ENCODE measurements around the gene STIMATE.

Gene STIMATE

DNA sequence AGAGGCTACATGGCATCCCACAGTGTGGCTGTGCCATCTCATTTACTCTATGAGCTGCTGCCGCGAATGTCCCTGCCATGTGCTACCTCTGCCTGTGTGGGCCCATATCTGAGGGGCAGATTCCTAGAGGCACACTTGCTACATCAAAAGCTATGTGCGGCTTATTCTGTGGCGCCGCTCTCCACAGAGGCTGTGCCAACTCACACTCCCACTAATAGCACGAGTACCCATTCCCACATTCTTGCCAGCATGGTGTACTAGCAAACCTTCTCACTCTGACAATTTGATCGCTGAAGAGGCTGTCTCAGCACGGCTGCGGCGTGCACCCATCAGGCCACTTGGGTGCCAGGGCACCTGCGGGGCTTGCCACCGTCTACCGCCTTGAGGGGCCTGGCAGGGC, 31.4 kb downstream of the STIMATE start:
- no peak for DNase-seq

DNA sequence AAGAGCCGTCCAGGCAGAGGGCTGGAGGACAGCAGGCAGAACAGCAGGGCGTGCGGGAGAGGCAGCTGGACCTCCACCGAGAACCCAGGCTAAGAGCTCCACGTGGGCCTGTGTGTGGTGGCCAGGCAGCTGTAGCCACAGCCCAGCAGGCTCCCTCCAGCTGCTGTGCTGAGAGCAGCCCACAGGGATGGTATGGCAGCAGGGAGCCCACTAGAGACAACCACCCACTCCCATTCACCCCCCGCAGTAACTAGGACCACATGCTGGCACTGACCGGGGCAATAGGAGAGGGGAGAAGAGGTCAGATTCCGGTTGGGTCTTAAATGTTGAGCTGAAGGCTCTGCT, 37.0 kb downstream of the STIMATE start:
- DNase-seq, result no peak

DNA sequence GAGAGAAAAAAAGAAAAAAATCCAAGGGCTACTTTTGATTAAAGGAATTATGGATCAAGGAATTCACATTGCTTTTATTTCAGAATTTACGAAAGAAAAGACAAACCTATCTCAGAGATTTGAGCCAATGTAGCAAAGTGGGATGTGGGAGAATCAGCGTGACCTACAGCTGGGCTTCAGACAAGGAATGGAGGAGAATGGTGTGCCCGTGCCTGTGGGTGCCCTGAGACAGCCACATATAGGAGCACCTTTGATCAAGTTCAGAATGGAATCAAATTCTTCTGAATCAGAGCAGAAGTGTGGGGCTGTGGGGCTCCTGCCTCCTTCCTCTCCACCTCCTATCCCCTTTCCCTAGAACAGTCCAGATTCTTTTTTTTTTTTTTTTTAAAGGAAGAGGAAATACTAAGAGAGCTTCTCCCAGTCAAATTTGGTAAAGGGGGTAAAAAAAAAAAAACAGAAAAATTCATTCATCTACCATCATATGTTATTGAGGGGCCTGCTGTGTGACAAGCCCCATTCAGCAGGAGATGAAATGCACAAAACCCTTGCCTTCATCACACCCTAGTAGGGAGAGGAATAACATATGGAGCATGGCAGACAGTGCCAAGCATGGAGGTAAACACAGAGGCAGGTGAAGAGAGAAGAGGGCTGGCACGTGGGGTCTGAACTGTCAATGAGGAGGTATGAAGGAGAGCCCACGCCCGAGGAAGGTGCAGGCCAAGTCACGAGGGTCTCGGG, 37.5 kb downstream of the STIMATE start:
- no peak for DNase-seq

DNA sequence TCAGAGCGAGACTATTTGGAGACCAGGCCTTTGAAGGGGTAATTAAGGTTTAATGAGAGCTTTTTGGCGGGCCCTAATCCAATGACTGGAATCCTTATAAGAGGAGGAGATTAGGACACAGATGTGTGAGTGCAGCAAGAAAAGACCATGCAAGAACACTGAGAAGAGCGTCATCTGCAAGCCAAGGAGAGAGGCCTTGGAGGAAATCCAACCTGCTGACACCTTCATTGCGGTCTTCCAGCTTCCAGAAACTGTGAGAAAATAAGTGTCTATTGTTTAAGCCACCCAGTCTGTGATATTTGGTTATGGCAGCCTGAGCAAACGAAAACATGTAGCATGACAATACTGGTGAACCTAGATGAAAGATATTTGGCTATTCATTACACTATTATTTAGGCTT, 39.5 kb downstream of the STIMATE start:
- DNase-seq, result no peak

DNA sequence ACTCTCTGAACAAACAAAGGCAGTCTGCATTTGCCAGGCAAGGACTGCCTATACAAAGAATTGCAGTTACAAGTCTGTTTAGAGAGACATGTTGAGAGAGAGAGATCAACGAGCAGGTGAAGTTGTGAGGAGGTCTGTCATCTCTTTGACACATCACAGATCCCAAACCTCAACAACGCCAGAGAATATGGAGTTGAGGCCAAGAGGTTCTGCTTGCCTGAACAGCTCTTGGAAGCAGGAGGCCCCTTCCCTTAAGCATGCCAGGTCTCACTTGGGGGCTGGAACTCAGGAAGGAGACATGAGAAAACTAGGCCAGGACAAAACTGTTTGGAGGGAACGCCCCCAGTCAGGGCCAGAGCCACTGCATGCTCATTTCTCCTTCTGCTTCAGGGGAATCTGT, 40.2 kb downstream of the STIMATE start:
- DNase-seq, result no peak

DNA sequence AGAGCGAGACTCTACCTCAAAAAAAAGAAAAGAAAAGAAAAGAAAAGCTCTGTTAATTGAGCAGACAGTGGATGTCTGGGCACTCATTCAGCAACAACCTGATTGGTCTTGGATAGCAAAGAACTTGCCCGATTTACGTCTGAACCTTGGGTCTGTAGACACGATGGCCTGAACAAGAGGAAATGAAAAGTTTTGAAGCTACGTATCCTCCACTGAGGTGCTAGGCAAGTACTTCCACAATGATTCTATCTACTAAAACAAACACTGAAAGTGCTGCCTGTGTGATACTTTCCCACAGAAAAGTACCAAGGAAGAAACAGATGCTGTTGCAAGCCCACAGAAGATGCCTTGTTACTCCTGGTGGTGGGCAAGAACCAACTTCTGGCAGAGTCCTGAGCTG, 40.7 kb downstream of the STIMATE start:
- no peak for DNase-seq

DNA sequence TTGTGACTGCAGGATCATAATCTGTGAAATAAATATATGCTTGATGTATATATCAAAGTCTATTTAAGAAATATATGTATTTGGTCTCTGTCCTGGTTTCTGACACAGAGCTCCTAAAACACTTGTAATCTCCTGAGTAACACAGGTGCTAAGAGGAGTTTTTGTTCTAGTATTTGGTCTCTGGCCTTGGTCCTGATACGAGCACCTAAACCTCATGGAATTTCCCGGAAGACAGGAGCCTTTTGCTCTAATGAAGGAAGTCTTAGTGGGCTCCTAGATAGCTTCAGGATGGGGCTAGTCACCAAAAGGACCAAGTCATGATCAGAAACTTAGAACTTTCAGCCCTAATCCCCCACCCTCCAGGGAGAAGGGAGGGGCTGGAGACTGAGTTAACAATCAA, 43.3 kb downstream of the STIMATE start:
- DNase-seq, result no peak

DNA sequence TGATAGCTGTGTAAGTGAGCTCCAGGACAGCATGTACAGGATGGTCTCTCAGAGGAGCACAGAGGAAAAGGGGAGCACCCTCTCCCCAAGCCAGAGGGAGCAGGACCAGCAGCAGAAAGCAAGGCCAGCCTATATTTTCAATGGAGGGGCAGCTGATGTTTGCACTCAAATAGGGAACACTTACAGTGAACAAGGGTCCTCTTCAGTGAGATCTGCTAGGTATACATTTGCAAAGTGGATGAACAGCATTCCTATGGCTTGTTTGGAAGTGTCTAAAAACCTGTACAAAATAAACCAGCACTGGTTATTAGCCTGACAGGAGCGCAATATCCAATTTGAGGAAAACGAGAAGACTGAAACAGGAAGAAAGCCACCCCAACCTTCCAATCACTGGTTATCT, 44.9 kb downstream of the STIMATE start:
- DNase-seq, result no peak

DNA sequence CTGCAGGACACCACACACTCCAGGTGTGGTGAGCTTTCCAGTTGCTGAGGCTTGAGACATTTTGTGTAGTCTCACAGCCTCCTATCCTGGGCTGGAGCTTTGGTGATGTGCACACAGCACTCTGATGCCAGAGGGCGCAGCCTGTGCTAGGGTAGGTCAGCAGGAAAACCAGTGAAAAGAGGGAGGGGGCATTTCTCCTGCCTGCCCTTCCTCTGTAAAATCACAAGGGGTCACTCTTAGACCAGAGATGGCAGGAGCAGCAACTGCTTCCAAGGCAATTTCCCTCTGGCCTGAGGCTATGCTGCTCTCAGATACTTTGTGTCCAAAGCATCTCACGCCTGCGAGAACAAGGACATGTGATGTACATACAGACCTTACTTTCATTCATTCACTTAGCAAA, 46.0 kb downstream of the STIMATE start:
- DNase-seq, result no peak

DNA sequence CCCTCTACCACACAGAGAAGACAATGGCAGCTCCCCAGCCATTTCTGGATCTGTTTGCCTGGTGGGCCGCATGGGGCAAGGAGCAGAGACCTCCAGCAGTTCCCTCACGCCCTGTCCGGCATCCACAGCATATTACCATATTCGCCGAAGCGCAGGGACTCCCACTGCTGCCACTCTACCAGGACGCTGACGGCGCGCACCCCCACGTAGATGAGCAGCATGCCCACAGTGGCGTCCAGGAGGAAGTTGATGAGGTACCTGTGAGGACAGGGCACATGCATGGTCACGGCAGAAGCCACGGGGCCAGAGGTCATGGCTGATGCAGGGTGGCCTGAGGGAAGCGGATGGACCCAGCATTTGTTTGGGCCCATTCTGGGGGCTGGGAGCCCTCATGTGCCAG, 47.7 kb downstream of the STIMATE start:
- DNase-seq, result no peak

DNA sequence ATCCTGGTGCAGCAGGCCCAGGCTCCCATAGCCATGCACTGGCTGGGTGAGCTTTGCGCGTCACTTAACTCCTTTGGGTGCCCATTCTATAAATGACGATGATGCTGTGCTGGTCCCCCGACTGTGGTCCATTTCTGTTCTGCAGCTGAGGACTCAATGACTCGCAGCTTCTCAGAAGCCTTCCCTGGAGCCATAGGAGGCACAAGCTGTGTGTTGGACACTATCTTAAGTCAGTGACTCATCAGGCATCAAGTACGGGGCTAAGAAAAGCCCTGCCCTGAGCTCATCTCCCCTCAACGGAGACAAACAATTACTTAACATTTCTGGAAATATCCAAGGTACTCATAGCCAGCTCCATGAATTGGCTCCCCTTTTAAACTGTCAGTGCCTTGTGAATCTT, 48.7 kb downstream of the STIMATE start:
- no peak for DNase-seq

DNA sequence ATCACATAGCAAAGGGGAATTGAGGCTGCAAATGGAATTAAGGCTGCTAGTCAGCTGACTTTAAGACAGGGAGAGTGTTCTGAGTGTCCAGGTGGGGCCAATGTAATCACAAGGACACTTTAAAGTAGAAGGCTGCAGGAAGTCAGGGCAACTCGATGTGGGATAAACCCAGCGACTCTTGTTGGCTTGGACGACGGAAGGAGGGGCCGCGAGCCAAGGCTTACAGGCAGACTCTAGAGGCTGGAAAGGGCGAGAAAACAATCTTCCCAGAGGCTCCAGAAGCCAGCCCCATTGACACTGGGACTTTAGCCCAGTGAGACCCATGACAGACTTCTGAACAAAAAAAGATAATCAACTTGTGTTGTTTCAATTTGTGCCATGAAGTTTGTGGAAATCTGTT, 49.6 kb downstream of the STIMATE start:
- no peak for DNase-seq

DNA sequence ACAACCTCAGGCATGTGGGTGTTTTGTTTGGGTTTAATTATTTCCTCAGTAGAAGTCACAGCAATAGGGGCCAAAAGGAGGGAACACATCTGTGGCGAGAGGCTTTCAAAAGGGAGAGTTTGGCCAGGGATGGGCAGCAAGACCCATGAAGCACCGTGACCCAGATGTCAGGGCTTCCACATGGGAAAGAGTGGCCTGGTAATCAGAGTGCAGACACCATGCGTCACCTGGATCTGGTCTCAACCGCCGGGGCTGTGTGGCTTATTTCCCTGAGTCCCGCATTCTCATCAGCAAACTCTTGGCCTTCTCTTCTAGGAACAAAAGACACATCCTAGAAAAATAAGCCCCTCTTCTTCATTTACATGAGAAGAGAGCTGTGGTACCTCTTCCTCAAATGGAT, 50.1 kb downstream of the STIMATE start:
- no peak for DNase-seq

DNA sequence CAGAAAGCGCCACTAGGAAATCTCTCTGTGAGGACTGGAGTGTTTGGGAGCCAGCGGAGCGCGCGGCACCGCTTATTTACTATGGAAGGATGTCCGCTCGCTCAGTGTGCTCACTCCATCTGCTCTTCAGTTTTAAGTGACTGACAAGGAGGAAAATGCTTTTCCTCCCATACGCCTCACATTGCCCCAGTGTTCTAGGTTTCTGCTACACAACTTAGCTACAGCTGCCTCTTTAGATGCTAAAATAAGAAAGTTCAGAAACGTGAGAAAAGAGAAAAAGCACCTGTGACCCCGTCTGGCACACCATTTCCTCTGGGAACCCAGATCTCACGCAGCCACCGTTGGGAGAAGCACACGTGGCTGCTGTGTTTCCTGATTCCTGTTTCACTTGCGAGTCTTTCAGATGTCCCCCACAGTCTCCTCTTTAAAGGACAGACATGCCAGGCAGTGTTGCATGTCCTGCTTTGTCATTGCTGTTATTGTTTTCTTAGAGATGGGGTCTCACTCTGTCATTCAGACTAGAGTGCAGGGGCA, 50.8 kb downstream of the STIMATE start:
- DNase-seq, result no peak

DNA sequence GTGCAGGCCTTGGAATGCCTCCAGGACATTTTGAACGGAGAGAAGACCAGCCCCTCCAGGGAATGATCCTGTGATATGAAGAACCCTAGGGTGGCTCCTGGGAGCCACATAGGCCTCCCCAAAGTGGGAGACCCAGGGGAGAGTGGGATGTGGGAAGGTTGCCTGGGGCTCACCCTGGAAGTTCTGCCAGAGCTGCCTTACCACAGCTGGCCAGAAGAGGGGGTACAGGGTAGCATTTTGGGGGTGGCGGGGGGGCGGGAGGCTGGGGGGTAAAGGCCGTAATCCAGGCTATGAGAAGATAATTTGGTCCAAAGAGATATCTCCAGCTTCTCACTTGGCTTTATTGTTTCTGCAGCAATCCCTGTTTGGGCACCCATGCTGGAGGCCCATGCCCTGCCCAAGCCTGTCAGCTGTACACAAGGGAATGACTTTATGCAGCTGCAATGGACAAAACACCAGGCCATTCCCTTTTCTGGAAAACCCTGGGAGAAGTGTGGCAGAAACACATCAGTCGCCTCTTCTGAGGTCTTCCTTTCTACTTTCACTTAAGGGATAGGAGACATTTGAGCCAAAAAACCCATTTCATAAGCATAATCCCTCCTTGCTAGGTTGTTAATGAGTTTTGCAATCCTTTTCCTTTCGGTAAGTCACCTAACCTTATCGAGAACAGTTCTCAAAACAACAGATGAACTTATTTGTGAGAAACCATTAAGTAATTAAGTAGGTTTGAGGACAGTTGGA, 51.5 kb downstream of the STIMATE start:
- DNase-seq, result no peak

DNA sequence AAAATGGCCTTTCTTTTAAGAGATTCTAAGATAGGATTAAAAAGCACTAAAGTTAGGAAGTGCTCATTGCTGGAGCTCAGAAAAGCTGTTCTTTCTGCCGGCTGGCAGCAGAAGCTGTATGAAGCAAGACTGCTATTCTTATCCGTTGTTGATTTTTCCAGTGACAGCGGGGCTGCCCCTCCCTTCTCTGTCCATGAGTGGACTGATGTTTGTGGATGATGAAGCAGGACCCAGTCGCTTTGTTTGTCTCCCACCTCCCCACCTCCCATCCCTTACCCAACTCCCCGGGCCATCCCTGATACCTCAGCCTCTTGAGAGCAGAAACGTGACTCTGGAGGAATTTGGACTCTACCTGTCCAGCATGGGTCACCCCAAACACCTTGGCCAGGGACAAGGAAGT, 52.2 kb downstream of the STIMATE start:
- no peak for DNase-seq

DNA sequence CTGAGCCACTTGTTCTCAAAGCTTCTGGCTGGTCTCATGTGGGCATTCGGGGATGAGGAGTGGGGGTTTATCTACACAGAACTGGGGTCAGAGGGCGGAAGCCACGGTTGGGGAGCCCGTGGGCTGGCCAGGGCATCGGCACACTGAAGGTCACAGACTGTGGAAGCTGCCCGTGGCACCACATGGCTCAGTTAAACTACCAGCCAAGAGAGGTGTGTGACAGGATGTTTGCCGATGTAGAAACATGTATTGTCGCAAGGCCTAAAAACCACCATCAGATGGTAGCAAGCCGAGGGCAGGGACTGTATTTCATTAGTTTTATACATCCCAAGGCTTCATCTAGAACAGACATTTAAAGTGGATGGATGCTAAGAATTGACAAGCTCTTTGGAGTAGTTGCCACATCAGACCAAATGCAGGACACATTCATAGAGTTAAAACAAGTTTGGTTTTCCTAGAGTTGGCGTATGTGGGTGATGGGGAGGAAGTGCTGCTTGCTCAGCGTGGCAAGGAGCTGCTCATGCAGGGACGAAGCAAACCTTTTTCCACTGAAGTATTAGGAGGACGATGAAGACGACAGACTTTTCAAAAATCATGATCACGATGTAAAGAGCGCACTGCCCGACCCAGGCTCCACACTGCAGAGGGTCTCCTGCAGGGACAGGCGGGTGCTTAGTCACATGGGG, 52.9 kb downstream of the STIMATE start:
- no peak for DNase-seq

DNA sequence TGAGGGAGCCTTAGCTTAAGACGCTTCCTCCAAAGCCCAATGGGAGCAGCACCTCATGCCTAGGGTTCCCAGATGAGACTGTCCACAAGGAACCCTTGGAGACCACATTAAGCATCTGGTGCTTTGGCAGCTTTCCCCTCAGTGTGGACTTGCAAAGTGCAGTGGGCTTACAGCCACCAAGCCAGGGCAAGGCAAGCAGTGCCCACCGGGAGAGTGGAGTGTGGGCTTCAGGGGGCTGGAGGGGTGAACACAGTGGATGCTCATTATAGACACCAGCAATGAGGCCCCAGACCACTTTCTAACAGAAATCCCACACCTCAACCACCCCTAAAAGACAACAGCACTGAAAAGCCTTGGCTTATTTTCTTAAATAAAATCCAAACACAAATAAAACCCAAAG, 53.5 kb downstream of the STIMATE start:
- DNase-seq, result no peak

DNA sequence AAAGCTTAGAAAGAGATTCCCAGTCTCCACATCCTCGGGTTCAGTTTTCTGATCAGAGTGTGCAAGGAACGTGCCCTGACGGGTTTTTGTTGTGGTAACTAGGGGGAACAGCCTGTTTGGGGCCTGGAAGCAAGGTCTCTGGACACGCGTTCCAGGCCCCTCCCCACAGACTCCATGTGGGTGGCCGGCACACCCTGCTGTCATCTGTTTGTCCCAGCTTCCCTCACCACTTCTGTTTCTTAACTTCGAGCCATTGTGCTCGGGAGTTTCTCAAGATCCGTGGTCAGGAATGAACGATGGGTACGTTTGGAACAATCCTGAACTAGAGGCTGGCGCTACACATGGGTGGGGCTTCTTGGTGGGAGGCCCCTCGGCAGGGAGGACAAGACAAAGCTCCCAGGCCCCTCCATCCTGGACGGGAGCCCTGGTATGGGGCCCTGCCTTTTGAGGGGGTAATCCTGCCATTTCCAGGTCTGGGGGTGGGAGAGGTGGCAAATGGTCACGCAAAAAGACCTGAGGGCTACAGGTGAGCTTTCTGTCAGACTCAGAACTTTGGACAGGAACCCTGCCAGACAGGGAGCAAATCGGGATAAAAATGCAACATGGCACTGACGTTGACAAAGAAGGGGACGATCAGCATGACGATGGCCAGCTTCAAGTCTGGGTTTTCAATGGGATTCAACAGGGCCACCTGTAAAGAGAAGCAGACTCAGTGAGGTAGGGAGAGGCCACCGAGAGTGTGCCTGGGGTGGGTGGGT, 54.1 kb downstream of the STIMATE start:
- DNase-seq, result no peak

DNA sequence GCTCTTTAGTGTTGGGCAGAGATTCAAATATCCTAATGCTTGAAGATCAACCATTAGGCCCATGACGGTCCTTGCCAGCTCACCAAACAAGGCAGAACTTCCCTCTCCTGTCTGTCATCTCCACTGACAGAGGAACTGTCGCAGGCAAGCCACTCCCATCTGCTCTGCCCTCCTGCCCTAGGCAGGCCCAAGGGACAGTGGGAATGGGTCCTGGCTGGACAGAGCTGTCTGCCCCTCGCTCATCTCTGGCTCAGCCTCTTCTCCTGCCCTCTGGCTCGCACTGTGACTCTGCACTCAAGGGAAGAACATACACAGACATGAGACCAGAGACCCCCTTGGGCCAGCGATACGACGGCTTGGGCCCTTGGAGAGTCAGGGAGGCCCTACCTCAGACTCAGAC, 54.9 kb downstream of the STIMATE start:
- no peak for DNase-seq

DNA sequence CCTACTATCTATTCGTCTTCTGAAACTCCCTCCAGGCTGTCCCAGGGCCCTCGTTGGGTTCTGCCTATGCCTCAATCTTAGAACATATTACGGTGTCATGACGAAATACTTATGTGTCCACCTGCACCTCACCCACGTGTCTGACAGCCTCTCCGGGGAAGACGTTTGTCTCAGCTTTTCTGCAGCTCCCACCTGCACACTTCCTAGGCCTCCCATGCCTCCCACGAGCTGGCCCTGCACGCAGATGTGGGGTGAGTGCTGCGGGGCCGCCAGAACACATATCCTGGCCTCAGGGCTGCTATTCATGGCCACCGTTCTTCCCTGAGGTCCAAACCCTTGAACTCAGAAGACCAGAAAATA, 55.4 kb downstream of the STIMATE start:
- no peak for DNase-seq

DNA sequence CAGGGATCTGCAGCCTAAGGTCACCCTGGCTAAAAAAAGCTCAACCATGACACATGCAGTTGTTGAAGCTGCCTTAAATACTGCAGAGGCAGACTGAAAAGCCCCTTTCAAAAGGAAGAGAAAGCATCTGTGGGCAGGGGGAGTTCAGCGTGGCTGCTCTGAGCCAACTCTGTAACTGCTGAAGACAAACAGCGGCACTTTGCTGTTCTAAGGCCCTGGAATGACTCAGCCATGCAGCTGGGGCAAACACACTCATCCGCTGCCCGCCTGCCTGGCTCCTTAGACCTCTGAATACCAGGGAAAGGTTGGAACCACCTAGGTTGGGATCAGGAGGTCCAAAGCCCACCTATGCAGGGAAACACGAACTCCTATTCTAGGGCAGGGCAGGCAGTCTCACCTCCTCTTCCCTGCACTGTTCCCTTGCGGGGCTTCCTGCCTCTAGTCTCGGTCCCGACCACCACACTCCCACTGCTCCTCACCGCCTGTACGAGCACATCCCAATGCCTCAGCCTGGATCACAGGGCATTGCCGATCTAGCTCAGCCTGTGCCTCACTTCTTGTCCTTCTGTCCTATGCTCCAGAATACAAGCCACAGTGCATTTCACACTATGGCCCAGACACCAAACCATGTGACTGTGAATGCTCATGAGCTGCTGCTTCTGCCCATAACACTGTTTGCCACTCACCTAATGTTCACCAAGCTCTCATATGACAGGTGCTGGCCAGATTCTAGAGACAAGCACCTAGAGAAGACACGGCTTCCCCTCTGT, 56.0 kb downstream of the STIMATE start:
- DNase-seq, result no peak
